ENCODE data around the gene DIAPH3.

Gene DIAPH3

DNA sequence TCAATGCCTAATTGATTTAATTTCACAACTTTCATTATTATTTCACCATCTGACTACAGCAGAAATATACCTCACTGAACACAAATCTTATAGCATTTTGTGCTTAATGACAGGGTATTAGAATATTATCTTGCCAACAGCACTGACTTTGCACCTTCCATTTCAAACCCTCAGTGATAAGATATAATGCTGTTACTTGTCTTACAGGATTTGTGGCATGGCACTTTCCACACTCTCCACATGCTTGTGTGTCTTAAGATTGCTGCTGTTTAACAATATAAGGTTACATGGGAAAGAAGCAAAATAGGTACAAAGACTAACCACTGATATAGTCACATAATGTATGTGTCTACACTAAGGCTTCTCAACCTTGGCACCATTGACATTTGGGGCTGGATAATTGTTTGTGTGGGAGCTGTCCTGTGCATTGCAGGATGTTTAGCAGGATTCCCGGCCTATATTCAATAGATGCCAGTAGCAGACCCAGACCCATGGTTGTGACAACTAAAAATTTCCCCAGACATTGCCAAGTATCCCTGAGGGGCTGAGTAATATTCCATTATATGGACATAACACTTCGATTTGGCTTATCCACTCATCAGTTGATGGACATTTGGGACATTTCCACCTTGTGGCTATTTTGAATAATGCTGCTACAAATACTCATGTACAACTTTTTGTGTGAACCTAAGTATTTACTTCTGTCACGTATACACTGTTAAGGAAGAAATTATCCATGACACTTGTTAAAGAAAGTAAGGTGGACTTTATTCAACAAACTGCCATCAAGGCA is 5.7 kb upstream of the DIAPH3 start:
- DNase-seq (ENCODE audit: low spot score), result no peak
- in situ Hi-C loops (cut with MboI; ENCODE audit: low sequenced_read_pairs, unreplicated experiment), result no loop called here
- TF ChIP-seq CTCF (IDR thresholded peaks at IDR 0.05; ENCODE audit: borderline replicate concordance, control extremely low read depth, extremely low read depth, insufficient read depth, missing control alignments), result no peak

DNA sequence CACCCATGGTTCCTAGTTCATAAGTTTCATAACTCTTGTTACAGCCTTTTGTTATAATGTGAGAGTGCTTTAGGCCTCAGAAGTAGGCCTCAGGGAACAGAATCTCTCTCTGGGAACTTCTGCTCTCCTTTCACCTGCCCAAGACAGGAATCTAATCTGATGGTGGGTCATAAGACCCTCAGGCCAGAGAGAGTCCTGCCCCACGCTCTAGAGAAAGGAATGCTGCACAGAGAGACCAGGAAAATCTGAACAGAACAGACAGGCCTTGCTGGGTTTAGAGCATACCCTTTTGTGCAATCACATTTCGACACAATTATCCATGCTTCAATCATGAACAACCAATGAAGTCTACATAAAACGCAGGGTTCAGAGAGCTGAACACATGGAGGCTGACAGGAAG is 3.4 kb upstream of the DIAPH3 start:
- in situ Hi-C loops (cut with MboI; ENCODE audit: low sequenced_read_pairs, unreplicated experiment), result no loop called here
- TF ChIP-seq CTCF (IDR thresholded peaks at IDR 0.05; ENCODE audit: borderline replicate concordance, control extremely low read depth, extremely low read depth, insufficient read depth, missing control alignments), result no peak
- DNase-seq (ENCODE audit: low spot score), result no peak

DNA sequence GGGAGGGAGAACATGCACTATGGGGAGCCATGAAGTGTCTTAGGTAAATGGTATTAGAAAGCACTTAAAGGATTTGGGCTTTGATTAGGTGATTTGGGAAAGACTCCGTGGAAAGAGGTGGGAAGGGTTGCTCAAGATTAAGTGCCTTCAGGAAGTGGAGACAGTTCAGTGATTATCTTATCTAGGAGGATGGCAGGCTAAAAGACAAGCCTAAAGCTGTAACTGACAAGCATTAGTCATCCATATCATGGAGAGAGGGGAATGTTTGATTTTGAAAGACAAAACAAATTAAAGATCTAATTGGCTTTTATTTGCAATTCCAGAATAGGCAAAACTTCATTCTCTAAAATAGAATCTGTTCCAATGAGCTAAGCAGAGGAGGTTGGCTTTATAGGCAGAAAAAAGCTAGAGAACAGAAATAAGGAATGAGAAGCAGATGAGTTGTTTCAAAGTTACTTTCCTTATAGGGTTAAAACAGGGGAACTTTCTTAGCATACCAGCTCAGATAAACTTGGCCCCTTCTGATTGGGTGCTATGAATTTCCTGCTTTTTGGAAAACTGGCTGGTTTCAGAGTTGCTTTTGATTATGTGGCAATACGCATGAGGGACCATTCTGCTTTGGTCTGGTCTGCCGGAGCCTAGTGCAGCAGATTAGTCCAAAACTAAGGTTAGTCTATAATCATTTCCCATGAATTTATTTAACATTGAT is 1.8 kb upstream of the DIAPH3 start:
- no peak for TF ChIP-seq CTCF (IDR thresholded peaks at IDR 0.05; ENCODE audit: borderline replicate concordance, control extremely low read depth, extremely low read depth, insufficient read depth, missing control alignments)
- DNase-seq (ENCODE audit: low spot score), result no peak
- in situ Hi-C loops (cut with MboI; ENCODE audit: low sequenced_read_pairs, unreplicated experiment), result no loop called here

DNA sequence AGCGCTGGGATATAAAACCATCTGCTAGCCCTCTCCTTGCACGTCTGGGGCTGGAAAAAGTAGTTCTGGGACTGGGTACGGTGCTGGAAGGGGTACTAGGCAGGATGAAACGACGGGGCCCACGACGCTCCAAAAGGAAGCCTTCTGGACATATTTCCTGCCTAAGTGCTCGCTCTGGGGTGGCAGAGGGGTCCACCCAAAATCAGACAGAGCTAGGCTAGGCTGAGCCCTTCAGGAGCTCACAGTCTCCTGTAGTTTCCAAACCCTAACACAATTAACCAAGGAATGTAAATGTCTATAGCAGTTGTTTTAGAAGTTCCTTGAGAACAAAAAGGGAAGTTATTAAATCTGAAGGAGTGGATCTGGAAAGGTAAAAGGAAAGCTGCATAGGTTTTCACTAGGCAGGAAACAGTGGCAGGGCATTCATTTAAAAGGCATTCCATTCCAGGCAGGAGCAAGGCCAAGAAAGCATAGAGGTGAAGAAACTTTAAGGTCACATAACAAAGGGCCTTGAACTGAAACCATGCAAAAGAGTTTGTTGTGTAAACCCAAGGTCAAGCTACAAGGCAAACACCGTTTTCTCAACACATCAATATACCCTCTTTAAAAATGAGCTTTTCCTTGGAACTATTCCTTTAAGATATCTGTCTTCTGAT is 634 bp upstream of the DIAPH3 start:
- DNase-seq (ENCODE audit: low spot score), result no peak
- in situ Hi-C loops (cut with MboI; ENCODE audit: low sequenced_read_pairs, unreplicated experiment), result no loop called here
- TF ChIP-seq CTCF (IDR thresholded peaks at IDR 0.05; ENCODE audit: borderline replicate concordance, control extremely low read depth, extremely low read depth, insufficient read depth, missing control alignments), result no peak

GRCh38 chr13:60162096-60162495 is 1.6 kb downstream of the DIAPH3 start:
- no peak for DNase-seq (ENCODE audit: low spot score)
- in situ Hi-C loops (cut with MboI; ENCODE audit: low sequenced_read_pairs, unreplicated experiment), result no loop called here
- no peak for TF ChIP-seq CTCF (IDR thresholded peaks at IDR 0.05; ENCODE audit: borderline replicate concordance, control extremely low read depth, extremely low read depth, insufficient read depth, missing control alignments)

DNA sequence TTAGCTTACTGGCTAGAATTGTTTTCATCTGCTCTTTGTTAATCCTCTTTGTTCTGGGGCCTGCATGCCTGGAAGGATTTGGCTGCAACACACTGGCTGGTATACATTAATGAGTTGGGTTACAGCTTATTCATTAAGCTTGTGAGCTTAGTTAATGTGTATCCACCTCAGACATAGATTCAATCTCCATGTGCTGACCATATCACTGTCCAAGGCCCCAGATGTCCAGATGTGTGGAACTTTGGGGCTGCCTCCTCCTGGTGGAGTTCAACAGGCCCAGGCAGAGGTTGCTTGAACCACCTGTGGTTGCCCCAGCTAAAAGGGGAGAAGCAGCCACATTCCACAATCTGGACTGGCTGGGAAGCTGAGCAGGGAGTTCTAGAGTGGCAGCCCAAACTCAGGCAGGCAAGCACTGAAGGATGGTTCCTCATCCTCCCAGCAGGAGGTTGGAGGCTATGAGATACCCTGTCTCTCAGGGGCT is 5.4 kb downstream of the DIAPH3 start:
- no peak for TF ChIP-seq CTCF (IDR thresholded peaks at IDR 0.05; ENCODE audit: borderline replicate concordance, control extremely low read depth, extremely low read depth, insufficient read depth, missing control alignments)
- no peak for DNase-seq (ENCODE audit: low spot score)
- in situ Hi-C loops (cut with MboI; ENCODE audit: low sequenced_read_pairs, unreplicated experiment), result no loop called here

All from GM13976 (cell line).